Spleen (tissue), 11 donors: Measurements from ENCODE around the gene HIPK3. TPM values are rescaled to one million over a fixed set of nuclear protein-coding genes. Genes with fewer than 3 reads are reported as not detected.

ENCODE experiments used
- DNase-seq: peaks from one replicate; pipeline ENCODE4 v3.0.0-alpha.2; 2020
- H3K27ac ChIP-seq, 8 donors: fragments of 200-600 bp; sonication (generic) in 7 of 8; 1 replicate in 4 of 8; 2 replicates in 4 of 8; pipeline versions ENCODE4 v1.5.0 to v1.8.0; 2016 to 2021; ENCODE audit warnings: inconsistent platforms in 4 of 8, mild to moderate bottlenecking in 4 of 8, moderate library complexity in 1 of 8
- H3K27me3 ChIP-seq, 7 donors: fragments of 200-600 bp; sonication (generic) in 6 of 7; replicated peaks in 1 of 7; 1 replicate in 4 of 7; 2 replicates in 3 of 7; pipeline versions ENCODE4 v1.5.0 to v1.8.0; 2016 to 2021; ENCODE audit warnings: inconsistent platforms in 3 of 7, mild to moderate bottlenecking in 1 of 7
- H3K36me3 ChIP-seq, 6 donors: fragments of 200-600 bp; sonication (generic) in 5 of 6; 1 replicate in 4 of 6; 2 replicates in 2 of 6; pipeline versions ENCODE4 v1.5.0 to v1.8.0; 2016 to 2021; ENCODE audit warnings: inconsistent platforms in 2 of 6
- H3K4me1 ChIP-seq, 6 donors: fragments of 200-600 bp; sonication (generic) in 5 of 6; 1 replicate in 3 of 6; 2 replicates in 3 of 6; pipeline versions ENCODE4 v1.5.0 to v1.8.0; 2016 to 2021; ENCODE audit warnings: inconsistent platforms in 3 of 6
- H3K4me3 ChIP-seq, 8 donors: fragments of 200-600 bp; sonication (generic) in 7 of 8; 1 replicate in 4 of 8; 2 replicates in 4 of 8; pipeline versions ENCODE4 v1.5.0 to v1.8.0; 2016 to 2021; ENCODE audit warnings: inconsistent platforms in 4 of 8, mild to moderate bottlenecking in 4 of 8, moderate library complexity in 2 of 8
- H3K9me3 ChIP-seq, 8 donors: fragments of 200-600 bp; sonication (generic) in 7 of 8; 1 replicate in 4 of 8; 2 replicates in 4 of 8; pipeline versions ENCODE4 v1.5.0 to v1.8.0; 2016 to 2021; ENCODE audit warnings: inconsistent platforms in 4 of 8
- CTCF ChIP-seq, 11 experiments: fragments of 200-600 bp in 7 of 11; fragments of 450-650 bp in 4 of 11; sonication (generic) in 4 of 11; IDR thresholded peaks in 8 of 11; conservative IDR thresholded peaks in 3 of 11; 1 replicate in 7 of 11; 2 replicates in 4 of 11; pipeline versions ENCODE4 v1.4.0 to v1.8.0; 2016 to 2021; ENCODE audit warnings: antibody characterized with exemption in 11 of 11, inconsistent platforms in 4 of 11, mild to moderate bottlenecking in 1 of 11
- POLR2A ChIP-seq, 3 donors: fragments of 450-650 bp; IDR thresholded peaks; one replicate each; pipeline ENCODE4 v1.5.1; 2017; ENCODE audit warnings: antibody characterized with exemption in 3 of 3, mild to moderate bottlenecking in 1 of 3
- POLR2AphosphoS5 ChIP-seq, 3 donors: sonication (generic); formaldehyde crosslinking; IDR thresholded peaks; one replicate each; pipeline ENCODE4 v1.5.1; 2017; ENCODE audit warnings: antibody characterized with exemption in 3 of 3
- WGBS, 5 donors: extraction: QIAGEN DNeasy Blood & Tissue Kit in 3 of 5; methylation state at CpG; one replicate each; pipeline versions ENCODE4 v1.1.5 to v1.1.7; 2013 to 2018; 5-methylcytosine and 5-hydroxymethylcytosine counted together
- intact Hi-C: fragments of 100-400 bp; cut with DNase I; formaldehyde crosslinking; loops from one replicate; pipeline ENCODE4 v1.15.0; 2023; ENCODE audit warnings: low total_unique reads
- polyA plus RNA-seq, 3 donors: library from polyadenylated mRNA; stranded (reverse); fragments of 200-250 nt; gene quantifications; one replicate each; pipeline ENCODE4 v1.2.1, GENCODE V29; 2013
- total RNA-seq, 7 donors: library from RNA; depleted of rRNA in 3 of 7; stranded (reverse); fragments of >200 nt in 3 of 7; fragmentation: NEBNext Ultra II Directional in 4 of 7; extraction: Animal tissue kit (Norgen Biotek cat#: 25700) in 4 of 7; gene quantifications; one replicate each; pipeline versions ENCODE4 v1.1.0 to v1.2.1, GENCODE V29; 2016 to 2021
- donor health status: healthy with polysubstance abuse.
- donor health status: DM: no; HTN: no; CAD: no; lungs with moderate emphysema.
- donor health status: DM: no; HTN: no; CAD: no.
- donor health status: Bipolar disorder and iron deficiency.
- donor health status: healthy.
- donor health status: DM: no; HTN: no; CAD: no.
- donor health status: DM: yes; HTN: yes; CAD: no.

The HIPK3 gene
- total and polyA plus RNA-seq, 10 donors, result 11.5 to 192 (median 127) TPM

- intact Hi-C loops, result no loop called here
- peaks cover 0 to 75% (median 14%) of the 10 kb centered on the region in 6 donors for H3K36me3 ChIP-seq
- 33 to 59% (median 40%) methylated on average over 2 of the region's 2 CpGs for WGBS, 5 donors
These were observed 76.6 kb downstream of the HIPK3 start for GRCh38 chr11:33333816-33334215.

GRCh38 chr11:33334627-33335026 is 77.4 kb downstream of the HIPK3 start:
- Histone ChIP-seq H3K36me3 (peaks cover 0 to 78% (median 21%) of the 10 kb centered on the region in 6 donors), H3K27ac (no peak overlapping the region), H3K4me3 (no peak overlapping the region), H3K4me1 (peaks cover 0 to 30% (median 7%) of the 10 kb centered on the region in 6 donors), H3K27me3 (no peaks in the 10 kb centered on the region), H3K9me3 (no peaks in the 10 kb centered on the region)
- no peak for TF ChIP-seq POLR2AphosphoS5 (IDR thresholded peaks at IDR 0.05)
- TF ChIP-seq CTCF (IDR thresholded peaks at IDR 0.05 in 8 of 11, conservative IDR thresholded peaks at IDR 0.05 in 3 of 11), result no peak
- no peak for TF ChIP-seq POLR2A (IDR thresholded peaks at IDR 0.05)
- no peak for DNase-seq
- intact Hi-C loops, result no loop called here
- WGBS, 5 donors, result 98 to 100% (median 99%) methylated on average over 3 of the region's 3 CpGs

More at GRCh38 chr11:33333816-33334215, 76.6 kb downstream of the HIPK3 start:
- TF ChIP-seq CTCF (IDR thresholded peaks at IDR 0.05 in 8 of 11, conservative IDR thresholded peaks at IDR 0.05 in 3 of 11) (no peak), POLR2A (IDR thresholded peaks at IDR 0.05) (no peak)
- Histone ChIP-seq H3K4me1 (peaks cover 0 to 38% (median 7%) of the 10 kb centered on the region in 6 donors), H3K9me3 (no peaks in the 10 kb centered on the region), H3K27me3 (no peaks in the 10 kb centered on the region), H3K27ac (no peak overlapping the region), H3K4me3 (no peak overlapping the region)
- no peak for DNase-seq

- H3K36me3 ChIP-seq, result peaks cover 0 to 87% (median 52%) of the 10 kb centered on the region in 6 donors
- TF ChIP-seq POLR2A (IDR thresholded peaks at IDR 0.05) (no peak), POLR2AphosphoS5 (IDR thresholded peaks at IDR 0.05) (no peak), CTCF (IDR thresholded peaks at IDR 0.05 in 8 of 11, conservative IDR thresholded peaks at IDR 0.05 in 3 of 11) (no peak)
- no peaks in the 10 kb centered on the region for H3K9me3 ChIP-seq
- intact Hi-C loops, result no loop called here
- no peaks in the 10 kb centered on the region for H3K27me3 ChIP-seq
- 91 to 100% (median 94%) methylated on average over 1 of the region's 1 CpG for WGBS, 5 donors
- no peak for DNase-seq
- peaks cover 0 to 4% (median 0%) of the 10 kb centered on the region in 6 donors for H3K4me1 ChIP-seq
- H3K27ac ChIP-seq, result no peak overlapping the region
- no peak overlapping the region for H3K4me3 ChIP-seq
These were observed 82.1 kb downstream of the HIPK3 start for GRCh38 chr11:33339247-33339646.

- Histone ChIP-seq H3K27me3 (no peaks in the 10 kb centered on the region), H3K9me3 (no peaks in the 10 kb centered on the region), H3K36me3 (peaks cover 0 to 100% (median 70%) of the 10 kb centered on the region in 6 donors), H3K4me1 (peaks cover 0 to 8% (median 0%) of the 10 kb centered on the region in 6 donors), H3K27ac (no peak overlapping the region), H3K4me3 (no peak overlapping the region)
- intact Hi-C loops, result no loop called here
- DNase-seq, result no peak
- TF ChIP-seq CTCF (IDR thresholded peaks at IDR 0.05 in 8 of 11, conservative IDR thresholded peaks at IDR 0.05 in 3 of 11) (no peak), POLR2AphosphoS5 (IDR thresholded peaks at IDR 0.05) (no peak), POLR2A (IDR thresholded peaks at IDR 0.05) (no peak)
- WGBS, 5 donors, result 48 to 66% (median 60%) methylated on average over 2 of the region's 2 CpGs
These were observed 87.4 kb downstream of the HIPK3 start for GRCh38 chr11:33344611-33345010.
